MV-4-11 (cell line): ENCODE results near the gene ENAH.

Experiments
- DNase-seq: peaks from one replicate; lab custom pipeline; 2025; lab: John Stamatoyannopoulos, UW

ENAH gene

GRCh38 chr1:225602590-225603206 is 50.2 kb downstream of the ENAH start:
- DNase-seq: no peak

- no peak for DNase-seq
Measured at GRCh38 chr1:225601902-225602589, 50.9 kb downstream of the ENAH start.

DNA sequence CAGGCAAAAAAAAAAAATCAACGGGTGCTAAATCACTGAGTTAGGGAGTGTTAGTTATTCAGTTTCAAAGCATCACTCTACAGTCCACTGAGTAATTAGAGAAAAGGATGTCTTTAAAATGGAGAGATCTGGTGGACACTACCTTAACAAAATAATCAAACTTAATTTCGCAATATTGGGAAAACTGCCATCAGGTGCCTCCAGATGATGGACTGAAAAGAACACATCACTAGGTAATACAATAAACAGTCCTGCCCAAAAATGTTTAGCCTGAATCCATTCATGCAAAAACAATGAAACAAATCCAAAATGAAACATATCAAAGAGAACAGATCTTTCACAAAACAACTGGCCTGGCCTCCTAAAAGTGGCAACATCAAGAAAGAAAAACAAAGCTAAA is 54.1 kb downstream of the ENAH start:
- DNase-seq: no peak

- no peak for DNase-seq
Measured at GRCh38 chr1:225597926-225598575, 54.9 kb downstream of the ENAH start.

- no peak for DNase-seq
Measured at GRCh38 chr1:225596736-225597135, 56.2 kb downstream of the ENAH start.

- peak; percentile 4 for DNase-seq
Measured at GRCh38 chr1:225595974-225596551, 56.9 kb downstream of the ENAH start.

DNA sequence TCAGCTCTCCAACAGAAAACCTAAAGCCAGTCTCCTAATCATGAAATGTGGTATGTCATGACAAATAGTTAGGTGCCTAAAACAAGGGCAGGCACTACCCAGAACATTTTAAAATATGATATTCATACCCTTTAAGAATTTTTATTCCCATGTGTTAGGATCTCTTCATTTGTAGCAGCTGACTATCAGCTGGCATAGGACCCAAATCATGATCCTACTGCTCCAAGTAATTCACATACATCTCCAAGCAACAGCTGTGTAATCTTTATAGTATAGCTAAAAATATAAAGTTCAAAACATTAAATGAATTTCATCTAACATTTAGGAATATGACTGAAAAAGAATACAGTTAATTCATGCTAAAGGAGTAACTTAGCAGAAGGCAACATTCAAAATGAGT is 57.5 kb downstream of the ENAH start:
- DNase-seq: no peak

DNA sequence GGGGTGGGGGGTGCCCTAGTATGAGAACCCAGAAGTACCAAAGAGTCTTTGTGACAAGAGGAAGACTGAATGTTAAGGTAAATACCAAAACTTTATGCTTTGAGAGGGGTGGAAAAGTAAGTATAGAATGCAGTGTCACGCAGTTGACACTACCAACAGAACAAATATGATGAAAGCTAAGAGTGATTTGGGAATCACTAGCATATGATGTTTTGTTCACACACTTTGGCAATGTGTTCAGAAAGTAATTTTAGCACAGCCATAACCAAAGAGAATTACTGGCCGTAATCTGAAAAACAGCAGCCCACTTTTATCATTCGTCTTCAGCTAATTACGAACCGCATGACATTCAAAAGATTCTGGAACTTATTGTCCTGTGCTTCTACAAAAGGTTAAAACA is 59.5 kb downstream of the ENAH start:
- DNase-seq: no peak

DNA sequence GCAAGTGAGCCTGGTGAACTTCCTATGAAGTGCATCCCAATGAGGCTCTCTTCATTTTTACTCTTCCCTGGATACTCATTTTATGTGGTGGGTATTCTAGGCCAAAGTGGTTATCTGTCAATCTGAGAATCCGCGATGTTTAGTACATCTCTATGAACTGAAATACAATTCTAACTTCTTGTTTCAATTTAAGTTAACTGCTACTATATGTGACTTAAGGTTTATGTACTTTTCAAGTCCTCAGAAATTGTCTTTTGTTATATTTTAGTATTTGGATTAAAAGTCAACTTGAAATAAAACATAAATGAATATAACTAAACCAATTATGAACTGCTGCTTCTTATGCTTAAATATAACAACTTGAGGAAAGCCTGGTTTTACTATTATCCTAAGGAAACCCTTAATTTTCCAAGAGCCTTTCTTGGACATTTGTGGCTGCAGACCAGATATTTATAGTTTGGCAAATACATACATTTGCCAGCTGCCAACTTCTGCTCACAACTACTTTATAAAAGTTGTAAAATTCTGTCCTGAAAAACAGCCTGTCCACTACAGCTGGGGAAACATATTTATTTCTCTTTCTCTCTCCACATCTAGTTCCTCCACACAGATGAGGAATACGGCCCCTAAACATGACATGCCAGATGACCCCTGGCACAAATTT is 60.4 kb downstream of the ENAH start:
- DNase-seq: no peak

DNA sequence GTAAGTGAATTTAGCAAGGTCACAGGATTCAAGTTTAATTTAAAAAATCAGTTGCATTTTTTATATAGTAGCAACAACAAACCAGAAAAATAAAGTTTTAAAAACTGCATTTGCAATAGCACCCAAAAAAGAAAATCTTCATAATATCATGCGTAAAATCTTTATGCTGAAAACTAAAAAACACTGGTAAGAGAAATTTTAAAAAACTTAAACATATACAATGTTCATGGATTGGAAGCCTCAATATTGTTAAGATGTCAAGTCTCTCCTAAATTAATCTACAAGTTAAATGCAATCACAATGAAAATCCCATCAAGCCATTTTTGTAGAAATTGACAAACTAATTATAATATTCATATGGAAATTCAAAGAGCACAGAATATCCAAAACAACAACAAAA is 65.6 kb downstream of the ENAH start:
- no peak for DNase-seq

- no peak for DNase-seq
Measured at GRCh38 chr1:225581186-225581585, 71.7 kb downstream of the ENAH start.

DNA sequence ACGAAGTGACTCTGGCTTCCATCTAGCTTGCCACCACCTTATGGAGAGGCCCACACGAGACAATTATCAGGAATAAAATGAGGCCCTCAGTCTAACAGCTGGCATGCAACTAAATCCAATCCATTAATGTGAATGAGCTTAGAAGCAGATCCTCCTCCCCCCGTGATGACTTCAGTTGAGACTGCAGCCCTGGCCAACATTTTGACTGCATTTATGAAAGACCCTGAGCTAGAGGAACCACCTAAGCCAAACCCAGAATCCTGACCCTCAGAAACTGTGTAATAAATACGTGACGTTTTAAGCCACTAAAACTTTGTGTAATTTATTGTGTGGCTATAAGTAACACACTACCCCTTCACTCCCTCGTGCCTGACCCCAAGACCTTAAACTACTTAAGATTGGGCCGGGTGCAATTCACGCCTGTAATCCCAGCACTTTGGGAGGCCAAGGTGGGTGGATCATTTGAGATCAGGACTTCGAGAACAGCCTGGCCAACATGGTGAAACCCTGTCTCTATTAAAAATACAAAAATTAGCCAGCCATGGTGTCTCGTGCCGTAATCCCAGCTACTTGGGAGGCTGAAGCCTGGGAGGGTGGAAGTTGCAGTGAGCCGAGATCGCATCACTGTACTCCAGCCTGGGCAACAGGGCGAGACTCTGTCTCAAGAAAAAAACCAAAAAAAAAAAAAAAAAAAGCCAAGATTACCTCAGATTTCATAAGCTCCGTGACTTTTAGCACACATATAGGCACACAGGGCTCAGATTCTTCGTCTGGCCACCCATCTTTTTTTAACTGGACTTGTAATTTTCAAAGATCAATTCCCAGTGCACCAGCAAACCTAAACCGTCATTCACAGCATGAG is 72.5 kb downstream of the ENAH start:
- DNase-seq: no peak

DNA sequence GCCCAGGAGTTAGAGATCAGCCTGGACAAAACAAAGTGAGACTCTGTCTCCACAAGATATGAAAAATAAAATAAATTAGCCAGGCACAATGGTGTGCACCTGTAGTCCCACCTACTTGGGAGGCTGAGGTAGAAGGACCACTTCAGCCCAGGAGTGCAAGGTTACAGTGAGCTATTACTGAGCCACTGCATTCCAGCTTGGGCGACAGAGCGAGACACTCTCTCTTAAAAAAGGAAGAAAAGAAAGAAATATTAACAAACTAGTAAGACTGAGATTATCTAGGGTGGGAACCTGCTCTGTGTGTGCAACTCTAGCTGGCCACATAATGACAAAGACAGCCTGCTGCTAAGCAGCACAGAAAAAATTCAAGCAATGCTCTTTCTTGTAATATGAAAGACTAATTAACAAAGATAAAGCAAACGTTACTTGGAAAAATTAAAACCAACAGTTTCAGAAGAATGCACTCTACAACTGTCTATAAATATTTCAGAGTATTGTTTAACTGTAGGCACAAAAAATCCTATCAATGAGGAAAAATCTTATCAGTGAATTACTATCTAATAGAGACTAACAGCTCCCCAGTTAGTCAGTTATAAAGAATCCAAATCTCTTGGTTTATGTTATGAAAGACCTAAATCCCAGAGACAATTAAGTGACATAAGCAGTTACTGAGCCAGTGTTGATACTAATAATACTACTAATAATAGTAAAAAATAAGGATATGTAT is 74.5 kb downstream of the ENAH start:
- DNase-seq: no peak

- DNase-seq: no peak
Measured at GRCh38 chr1:225577241-225577640, 75.7 kb downstream of the ENAH start.

- no peak for DNase-seq
Measured at GRCh38 chr1:225573216-225573615, 79.7 kb downstream of the ENAH start.

DNA sequence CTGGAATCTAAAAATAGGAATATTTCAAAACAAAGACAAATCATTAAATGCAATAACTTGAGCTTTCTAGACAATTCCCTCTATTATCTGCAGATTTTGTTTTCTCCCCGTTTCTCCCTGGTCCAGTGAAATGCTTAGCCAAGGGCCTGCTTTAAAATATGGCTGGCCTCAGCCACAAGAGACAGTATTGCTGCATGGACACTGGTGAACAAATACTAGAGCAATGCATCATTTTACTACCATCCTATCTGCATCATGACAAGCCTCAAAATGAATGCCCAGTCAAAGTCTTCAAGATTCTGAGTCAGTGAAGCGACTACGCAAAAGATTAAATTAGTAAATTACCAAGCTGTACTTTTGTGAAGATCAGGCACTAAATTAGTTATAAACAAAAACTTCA is 80.5 kb downstream of the ENAH start:
- no peak for DNase-seq

GRCh38 chr1:225567789-225568188 is 85.1 kb downstream of the ENAH start:
- no peak for DNase-seq

DNA sequence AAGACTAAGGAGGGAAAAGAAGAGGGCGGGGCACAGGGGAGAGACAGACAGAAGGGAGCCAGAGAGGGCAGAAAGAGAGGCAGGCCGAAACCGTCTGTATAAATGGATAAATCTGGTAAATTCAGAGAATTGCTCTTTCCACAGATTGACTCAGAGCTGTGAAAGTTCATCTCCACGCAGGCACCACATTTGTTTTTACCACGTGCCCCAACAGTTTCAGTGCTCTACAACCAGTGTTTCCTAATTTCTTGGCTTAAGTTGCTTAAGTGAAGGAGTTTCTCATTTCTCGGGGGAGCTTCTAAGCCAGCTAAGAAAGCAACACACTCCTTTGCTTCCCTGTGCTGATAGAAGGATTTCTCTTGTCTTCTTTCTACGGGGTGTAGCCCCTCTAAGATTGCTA is 87.1 kb downstream of the ENAH start:
- DNase-seq: peak; percentile 81

DNA sequence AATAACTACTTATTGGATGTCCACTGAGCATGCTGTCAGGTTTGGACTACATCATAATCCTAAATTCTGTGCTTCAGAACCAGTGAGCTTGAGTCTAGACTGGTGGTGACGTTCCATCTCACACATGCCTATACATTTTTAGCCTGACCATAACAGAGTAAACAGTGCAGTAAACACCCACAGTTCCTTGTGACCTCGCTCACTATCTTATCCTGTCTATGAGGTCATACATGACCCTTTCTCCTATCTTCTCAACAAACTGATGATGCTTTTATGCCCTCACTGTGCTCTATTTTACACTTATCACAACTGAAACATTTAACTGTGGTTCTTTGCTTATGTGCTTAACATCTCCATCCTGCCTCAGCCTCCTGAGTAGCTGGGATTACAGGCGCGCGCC is 91.2 kb downstream of the ENAH start:
- DNase-seq: no peak

- DNase-seq: no peak
Measured at GRCh38 chr1:225559902-225560301, 93.0 kb downstream of the ENAH start.

DNA sequence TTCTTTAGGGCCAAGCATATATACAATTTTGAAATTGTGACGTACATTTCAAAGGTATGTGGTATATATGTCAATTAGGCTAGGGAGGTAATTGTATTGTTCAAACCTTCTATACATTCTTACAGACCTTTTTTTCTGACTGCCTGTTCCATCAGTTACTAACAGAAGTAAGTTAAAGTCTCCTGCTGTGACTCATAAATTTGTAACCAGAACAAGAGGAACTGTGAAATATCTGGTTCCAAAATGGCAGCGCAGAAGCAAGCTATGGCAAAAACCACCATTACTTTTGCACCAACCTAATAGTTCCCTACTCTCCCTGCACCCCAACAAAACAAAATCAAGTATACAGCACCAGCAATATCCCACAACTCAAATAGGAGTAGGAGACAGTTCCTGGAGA is 93.6 kb downstream of the ENAH start:
- DNase-seq: peak; percentile 72
